Erythroblast (primary cell): ENCODE results near the gene UVSSA.
"Not testable (repeated sequence)": the region's sequence is repeated elsewhere in the genome, so short reads cannot be mapped to it uniquely, and the experiment has no call there.

Experiments used
- DNase-seq, 2 experiments: peaks; one replicate each; lab custom pipeline; 2025; lab: John Stamatoyannopoulos, UW
- GATA1 ChIP-seq: IDR thresholded peaks from 2 replicates; pipeline ENCODE4 v1.6.1; 2011; ENCODE audit warnings: low read depth, mild to moderate bottlenecking, control low read depth, low read length, moderate library complexity
- POLR2A ChIP-seq: IDR thresholded peaks from 2 replicates; pipeline ENCODE4 v1.6.1; 2011; ENCODE audit warnings: mild to moderate bottlenecking, low read length

The UVSSA gene

DNA sequence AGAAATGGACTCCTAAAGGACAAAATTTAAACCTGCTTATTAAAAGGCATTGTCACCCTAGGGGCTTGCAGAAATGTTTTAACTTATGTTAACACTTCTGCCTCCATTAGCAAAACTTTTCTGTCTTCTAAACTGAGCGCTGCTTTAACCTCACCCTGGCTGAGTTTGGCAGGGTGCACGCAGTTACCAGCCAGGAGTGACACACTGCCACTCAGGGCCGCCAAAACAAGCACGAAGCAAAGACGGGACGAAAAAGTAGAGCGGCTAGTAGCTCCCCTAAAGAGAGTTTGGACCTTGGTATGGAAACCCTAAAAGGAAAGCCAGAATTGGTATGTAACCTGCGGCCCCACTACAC lies 23.8 kb upstream of the UVSSA start:
- TF ChIP-seq POLR2A, result no peak
- no peak for TF ChIP-seq GATA1
- DNase-seq, result no peak

DNA sequence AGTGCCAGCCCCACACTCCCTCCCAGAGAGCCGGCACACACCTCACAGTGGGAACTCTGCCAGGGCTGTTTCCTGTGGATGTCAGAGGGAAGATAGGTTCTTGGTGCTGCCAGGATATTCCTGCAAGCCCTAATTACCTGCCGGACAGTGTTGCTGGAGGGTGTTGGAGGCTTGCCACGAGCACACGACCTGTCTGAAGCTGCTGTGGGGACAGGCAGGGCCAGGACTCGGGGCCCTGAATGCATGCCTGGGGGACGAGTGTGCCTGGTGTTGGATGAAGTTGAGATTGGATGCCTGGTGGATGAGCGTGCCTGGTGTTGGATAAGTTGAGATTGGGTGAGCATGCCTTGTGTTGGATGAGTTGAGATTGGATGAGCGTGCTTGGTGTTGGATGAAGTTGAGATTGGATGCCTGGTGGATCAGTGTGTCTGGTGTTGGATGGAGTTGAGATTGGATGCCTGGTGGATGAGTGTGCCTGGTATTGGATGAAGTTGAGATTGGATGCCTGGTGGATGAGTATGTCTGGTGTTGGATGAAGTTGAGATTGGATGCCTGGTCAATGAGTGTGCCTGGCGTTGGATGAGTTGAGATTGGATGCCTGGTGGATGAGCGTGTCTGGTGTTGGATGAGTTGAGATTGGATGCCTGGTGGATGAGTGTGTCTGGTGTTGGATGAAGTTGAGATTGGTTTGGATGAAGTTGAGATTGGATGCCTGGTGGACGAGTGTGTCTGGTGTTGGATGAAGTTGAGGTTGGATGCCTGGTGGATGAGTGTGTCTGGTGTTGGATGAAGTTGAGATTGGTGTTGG lies 23.2 kb upstream of the UVSSA start:
- DNase-seq, result no peak
- TF ChIP-seq POLR2A (no peak), GATA1 (no peak)

DNA sequence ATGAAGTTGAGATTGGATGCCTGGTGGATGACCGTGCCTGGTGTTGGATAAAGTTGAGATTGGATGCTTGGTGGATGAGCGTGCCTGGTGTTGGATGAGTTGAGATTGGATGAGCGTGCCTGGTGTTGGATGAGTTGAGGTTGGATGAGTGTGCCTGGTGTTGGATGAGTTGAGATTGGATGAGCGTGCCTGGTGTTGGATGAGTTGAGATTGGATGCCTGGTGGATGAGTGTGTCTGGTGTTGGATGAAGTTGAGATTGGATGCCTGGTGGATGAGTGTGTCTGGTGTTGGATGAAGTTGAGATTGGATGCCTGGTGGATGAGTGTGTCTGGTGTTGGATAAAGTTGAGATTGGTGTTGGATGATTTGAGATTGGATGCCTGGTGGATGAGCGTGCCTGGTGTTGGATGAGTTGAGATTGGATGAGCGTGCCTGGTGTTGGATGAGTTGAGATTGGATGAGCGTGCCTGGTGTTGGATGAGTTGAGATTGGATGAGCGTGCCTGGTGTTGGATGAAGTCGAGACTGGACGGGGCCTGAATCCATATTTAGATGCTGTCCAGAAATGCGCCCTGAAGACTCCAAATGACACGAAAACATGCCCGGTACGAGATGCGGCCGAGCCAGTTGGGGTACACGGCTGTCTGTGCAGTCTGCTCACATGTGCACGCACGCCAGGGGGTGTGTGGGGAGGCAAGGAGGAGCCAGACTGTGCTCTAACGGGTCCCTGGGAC lies 22.4 kb upstream of the UVSSA start:
- not testable (repeated sequence) for DNase-seq

DNA sequence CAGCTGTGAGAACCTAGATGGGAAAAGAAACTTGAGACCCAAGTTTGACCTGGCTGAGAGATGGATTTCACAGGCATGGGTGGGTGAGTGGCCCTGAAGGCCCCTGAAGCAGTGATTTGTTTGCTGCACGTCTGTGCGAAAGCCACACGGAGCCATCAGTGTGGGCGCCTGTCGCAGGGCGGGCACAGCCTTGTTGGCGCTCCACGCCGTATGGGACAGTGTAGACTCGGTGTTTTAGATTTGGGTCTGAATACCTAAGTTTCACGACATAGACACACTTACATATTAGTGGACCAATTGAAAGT lies 21.9 kb upstream of the UVSSA start:
- TF ChIP-seq GATA1, result no peak
- no peak for TF ChIP-seq POLR2A
- no peak for DNase-seq

DNA sequence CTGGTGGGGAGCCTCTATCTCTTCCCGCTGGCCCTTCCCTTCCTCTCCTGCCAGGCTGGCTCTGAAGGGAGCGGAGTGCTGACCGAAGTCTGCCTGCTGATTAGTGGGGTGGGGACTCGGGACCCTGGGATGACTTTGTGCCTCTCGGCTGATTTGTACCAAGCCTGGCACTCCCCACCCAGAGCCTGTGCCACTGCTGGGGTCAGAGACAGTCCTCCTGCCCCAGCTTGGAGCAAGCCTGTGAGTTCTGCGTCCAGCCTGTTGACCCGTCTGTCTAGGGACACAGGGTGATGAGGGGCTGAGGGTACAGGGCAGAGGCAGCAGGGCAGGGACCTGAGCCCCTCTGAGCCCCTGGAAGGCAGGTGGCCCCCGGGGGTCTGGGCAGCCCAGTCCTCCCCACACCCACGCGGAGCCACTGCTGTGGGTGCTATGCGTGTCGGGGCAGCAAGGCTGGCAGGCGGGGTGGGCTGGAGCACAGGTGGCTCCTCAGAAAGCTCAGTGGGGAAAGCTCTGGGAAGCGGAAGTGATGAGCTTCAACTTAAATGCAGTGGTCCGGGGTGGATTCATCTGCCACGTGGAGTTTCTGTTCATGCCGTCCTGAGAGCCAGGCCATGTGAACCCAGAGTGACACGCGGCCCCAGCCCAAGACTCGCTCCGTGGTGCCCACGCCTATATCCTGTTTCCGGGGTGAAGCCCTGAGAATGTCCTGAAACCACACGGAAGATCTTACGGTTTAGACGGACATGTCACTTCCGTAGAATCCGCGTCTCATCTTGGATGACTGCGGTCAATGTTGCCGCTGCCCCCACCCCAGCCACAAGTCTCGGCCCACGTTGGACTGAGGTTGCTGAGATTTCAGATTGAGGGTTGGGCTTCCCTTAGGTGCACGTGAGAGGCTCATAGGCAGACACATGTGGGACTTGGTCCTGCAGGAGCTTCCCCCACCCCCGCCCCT lies 21.1 kb upstream of the UVSSA start:
- DNase-seq, result no peak
- TF ChIP-seq GATA1, result no peak
- no peak for TF ChIP-seq POLR2A

DNA sequence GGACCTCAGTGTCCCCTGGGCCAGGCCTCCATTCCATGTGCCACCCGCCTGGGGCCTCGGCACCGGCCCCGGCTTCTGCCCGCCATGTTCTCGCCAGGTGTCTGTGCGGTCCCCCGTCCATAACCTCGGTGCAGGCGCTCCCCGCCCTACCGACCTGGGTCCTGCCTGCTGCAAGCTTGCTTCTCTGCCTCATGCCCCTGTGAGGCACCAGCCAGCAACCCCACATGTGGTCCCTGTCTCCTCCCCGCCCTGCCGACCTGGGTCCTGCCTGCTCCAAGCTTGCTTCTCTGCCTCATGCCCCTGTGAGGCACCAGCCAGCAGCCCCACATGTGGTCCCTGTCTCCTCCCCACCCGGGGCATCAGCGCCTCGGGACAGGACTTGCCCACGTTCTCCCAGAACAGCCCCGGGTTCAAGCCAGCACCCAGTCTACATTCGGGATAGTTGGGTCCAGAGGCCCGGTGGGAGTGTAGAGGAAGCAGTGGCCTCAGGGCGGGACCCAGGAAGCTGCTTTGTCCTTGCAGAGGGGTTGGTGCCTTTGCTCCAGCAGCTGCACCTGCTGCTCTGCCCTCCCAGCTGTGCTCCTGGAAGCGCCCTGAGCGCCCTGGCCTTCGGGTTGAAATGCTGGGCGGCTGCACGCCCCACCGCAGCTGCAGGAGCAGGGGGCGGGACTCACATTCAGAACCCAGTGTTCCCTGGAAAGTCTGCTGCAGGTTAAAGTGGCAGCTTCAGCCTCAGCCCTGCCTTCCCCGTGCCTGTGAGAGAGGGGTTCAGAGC lies 20.1 kb upstream of the UVSSA start:
- DNase-seq, result no peak
- TF ChIP-seq POLR2A (no peak), GATA1 (no peak)

DNA sequence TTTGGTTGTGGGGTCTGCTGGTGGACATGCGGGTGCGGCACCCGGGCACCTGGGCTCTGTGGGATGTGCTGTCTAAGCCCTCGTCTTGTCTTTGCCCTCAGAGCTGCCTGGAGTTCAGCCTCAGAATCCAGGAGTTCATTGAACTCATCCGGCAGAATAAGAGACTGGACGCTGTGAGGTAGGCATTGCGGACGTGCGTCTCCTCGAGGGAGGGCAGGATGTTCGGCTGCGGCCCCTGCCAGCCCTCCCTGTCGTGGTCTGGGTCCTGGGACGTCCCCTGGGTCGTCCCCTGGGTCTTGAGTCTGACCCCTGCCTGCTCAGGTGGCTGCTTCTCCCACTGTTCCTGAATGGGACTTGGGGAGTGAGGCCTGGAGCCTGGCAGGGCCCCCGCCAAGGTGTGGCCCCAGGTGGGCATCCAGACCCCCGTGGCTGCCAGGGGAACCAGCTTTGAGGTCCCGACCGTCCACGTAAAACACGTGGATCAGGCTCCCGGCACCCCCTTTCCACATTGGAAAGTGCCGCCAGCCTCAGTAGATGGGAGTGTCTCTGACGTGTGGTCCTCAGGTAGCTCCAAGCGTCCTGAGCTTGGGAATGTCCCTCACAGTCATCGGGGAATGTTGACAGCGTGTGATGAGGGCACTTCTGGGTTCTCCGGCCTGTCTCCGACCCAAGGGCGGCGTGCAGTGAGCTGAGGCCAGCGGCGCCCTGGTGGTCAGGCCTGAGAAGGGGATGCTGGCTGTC lies 19.3 kb upstream of the UVSSA start:
- DNase-seq, result no peak
- TF ChIP-seq POLR2A (no peak), GATA1 (no peak)

DNA sequence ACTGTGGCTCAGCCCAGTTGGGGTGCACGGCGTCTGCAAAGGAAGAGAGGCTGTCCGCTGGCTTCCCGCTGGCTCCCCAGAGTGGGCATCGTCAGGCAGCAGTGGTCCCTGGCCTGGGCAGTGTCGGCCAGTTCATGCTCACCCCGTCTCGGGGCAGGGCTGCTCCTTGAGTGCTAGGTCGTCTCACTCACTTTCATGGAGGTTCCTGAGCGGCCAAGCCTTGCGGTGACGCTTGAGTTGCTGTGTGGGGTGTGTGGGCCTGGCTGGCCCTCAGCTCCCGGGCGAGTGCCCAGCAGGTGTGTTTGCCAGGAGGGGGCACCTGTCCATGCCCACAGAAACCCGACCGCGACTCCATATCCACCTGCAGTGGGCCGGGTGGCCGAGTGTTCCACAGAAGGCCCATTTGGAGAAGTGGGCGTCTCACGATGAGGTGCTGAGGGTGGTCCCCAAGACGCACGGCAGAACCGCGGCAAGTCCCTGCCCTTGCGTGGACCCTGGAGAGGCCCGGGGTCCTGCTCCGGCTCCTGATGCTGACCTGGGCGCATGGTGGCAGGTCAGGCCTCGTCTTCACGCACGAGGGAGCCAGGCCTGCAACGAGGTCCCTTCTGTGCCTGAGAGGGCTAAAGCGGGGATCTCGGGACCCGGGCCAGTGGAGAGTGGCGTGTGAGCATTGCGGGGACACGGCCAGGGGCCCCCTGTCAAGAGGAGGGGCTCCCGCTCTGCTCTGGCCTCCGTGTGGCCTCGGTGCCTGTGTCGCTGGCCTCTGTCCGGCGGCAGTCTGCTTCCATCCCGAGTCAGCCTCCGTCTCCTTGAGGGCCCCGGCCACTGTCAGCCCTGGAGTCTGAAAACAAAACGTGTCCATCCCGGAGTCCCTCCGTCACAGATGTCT lies 18.5 kb upstream of the UVSSA start:
- TF ChIP-seq POLR2A, result no peak
- no peak for TF ChIP-seq GATA1
- no peak for DNase-seq

DNA sequence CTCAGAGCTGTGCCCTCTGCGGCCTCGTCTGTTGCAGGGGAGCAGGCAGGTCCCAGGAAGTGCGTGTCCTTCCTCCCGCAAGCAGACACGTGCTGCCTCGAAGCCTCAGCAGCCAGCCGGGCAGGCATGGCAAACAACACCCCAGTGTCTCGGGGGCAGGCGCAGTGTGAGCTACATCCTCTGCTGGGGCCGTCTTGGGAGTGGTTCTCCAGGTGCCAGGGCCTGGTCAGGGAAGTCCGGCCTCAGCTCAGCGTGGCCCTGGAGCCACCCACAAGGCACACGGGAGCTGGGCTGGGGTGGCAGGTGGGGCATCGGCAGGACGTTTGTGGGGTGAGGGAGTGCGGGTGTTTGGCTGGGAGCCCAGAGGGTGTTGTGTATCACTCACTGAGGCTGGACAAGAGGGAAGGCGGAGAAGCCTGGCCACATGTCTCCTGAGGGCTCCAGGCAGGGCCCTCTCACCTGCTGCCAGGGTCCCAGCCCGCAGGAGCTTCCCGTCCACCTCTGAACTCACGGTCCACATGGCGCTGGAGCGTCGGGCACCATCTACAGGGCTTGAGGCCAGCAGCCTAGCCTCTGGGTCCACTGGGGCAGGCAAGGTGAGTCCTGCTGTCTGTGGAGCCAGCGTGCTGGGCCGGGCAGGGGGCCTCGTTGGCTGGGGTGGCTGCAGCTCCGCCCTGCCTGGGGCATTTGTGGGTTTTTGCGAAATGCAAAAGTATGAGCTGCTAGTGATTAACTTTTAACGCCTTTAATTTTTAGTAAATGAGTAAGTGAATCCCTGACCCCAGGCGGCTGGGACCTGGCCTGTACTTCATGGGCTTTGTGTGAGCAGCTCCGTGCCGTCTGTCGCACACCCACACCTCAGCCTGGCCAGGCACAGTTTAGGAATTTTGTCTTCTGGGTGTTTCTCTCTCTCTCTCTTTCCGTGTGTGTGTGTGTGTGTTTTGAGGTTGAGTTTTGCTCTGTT lies 17.3 kb upstream of the UVSSA start:
- TF ChIP-seq POLR2A (no peak), GATA1 (no peak)
- no peak for DNase-seq

DNA sequence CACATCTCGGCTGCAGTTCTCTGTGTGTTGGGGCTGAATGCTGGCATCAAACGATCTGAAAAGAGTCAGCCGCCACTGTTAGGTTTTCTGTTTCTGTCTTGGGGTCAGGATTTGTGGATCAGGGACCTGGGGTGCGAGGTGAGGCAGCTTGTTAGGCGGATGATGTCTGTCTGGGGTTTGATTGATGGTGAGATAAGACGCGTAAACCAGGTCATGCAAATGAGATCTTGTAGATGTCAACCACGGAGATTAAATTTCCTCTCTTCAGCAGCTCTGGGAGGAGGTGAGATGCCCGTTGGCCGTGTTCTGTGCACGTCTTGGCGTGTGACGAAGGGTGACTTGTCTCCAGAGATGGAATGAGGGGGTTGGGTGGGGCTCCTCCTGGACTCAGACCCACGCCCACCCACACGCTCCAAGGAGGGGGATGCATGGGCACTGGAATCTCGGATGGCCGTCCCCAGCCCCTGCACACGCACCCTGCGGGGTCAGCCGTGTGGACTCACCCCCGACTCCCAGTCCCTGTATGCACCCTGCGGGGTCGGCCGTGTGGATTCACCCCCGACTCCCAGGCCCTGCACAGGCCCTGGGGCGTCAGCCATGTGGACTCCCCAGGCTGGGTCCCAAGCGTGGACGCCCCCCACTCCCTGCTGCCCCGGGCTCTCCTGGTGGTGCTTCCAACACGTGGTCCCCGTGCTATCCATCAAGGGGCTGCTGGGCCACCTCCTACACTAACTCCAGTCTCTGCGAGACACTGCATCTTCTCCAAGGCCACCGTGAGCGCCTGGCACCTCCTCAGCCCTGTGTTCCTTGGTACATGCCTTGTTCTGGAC lies 16.0 kb upstream of the UVSSA start:
- TF ChIP-seq POLR2A (no peak), GATA1 (no peak)
- DNase-seq, result no peak
